H9 (cell line): ENCODE measurements around the gene TLL2. TPM values are rescaled to one million over a fixed set of nuclear protein-coding genes. Genes with fewer than 3 reads are reported as not detected.

Experiments used
- DNase-seq: peaks from one replicate; pipeline ENCODE4 v3.0.0-alpha.2; 2017
- H2AFZ ChIP-seq: one replicate; pipeline ENCODE4 v1.6.1; 2013; ENCODE audit warnings: mild to moderate bottlenecking, low read length, control low read depth, moderate library complexity
- H2AK5ac ChIP-seq: 2 replicates; pipeline ENCODE4 v1.6.1; 2013; ENCODE audit warnings: low read length, control low read depth, mixed read lengths; ENCODE audit not compliant: insufficient read length
- H2BK120ac ChIP-seq: one replicate; pipeline ENCODE4 v1.6.1; 2013; ENCODE audit warnings: low read depth, mild to moderate bottlenecking, low read length, control low read depth, inconsistent platforms; ENCODE audit not compliant: poor library complexity, severe bottlenecking
- H2BK12ac ChIP-seq: 2 replicates; pipeline ENCODE4 v1.6.1; 2013; ENCODE audit warnings: low read length, control low read depth, mixed read lengths, low read depth; ENCODE audit not compliant: insufficient read length
- H2BK15ac ChIP-seq: 2 replicates; pipeline ENCODE4 v1.6.1; 2013; ENCODE audit warnings: low read depth, low read length, control low read depth
- H2BK20ac ChIP-seq: one replicate; pipeline ENCODE4 v1.6.1; 2013; ENCODE audit warnings: low read depth, mild to moderate bottlenecking, low read length, control low read depth, inconsistent platforms; ENCODE audit not compliant: poor library complexity, severe bottlenecking
- H2BK5ac ChIP-seq: 2 replicates; pipeline ENCODE4 v1.6.1; 2013; ENCODE audit warnings: low read length, control low read depth, mixed read lengths; ENCODE audit not compliant: insufficient read length
- H3K14ac ChIP-seq: 2 replicates; pipeline ENCODE4 v1.6.1; 2013; ENCODE audit warnings: low read length, control low read depth; ENCODE audit not compliant: insufficient read depth
- H3K18ac ChIP-seq: 2 replicates; pipeline ENCODE4 v1.6.1; 2013; ENCODE audit warnings: low read depth, mild to moderate bottlenecking, mixed read lengths, low read length, control low read depth; ENCODE audit not compliant: insufficient read length
- H3K23ac ChIP-seq: 2 replicates; pipeline ENCODE4 v1.6.1; 2013; ENCODE audit warnings: low read length, control low read depth, mixed read lengths, low read depth; ENCODE audit not compliant: insufficient read length
- H3K23me2 ChIP-seq: 2 replicates; pipeline ENCODE4 v1.6.1; 2013; ENCODE audit warnings: low read depth, mild to moderate bottlenecking, mixed read lengths, low read length, control low read depth; ENCODE audit not compliant: insufficient read length, poor library complexity, severe bottlenecking
- H3K27ac ChIP-seq: 2 replicates; pipeline ENCODE4 v1.5.1; 2013; ENCODE audit warnings: low read length, control low read depth, mixed read lengths, low read depth; ENCODE audit not compliant: insufficient read length
- H3K27me3 ChIP-seq: 2 replicates; pipeline ENCODE4 v1.6.1; 2013; ENCODE audit warnings: low read length, control low read depth, inconsistent platforms; ENCODE audit not compliant: insufficient read depth
- H3K4ac ChIP-seq: 2 replicates; pipeline ENCODE4 v1.6.1; 2013; ENCODE audit warnings: low read depth, mild to moderate bottlenecking, control low read depth, inconsistent platforms, low read length, moderate library complexity
- H3K4me1 ChIP-seq: 2 replicates; pipeline ENCODE4 v1.6.1; 2013; ENCODE audit warnings: low read length, control low read depth, inconsistent platforms; ENCODE audit not compliant: insufficient read depth
- H3K4me2 ChIP-seq: 2 replicates; pipeline ENCODE4 v1.6.1; 2013; ENCODE audit warnings: low read length, control low read depth, mixed read lengths; ENCODE audit not compliant: insufficient read length, insufficient read depth
- H3K56ac ChIP-seq: 2 replicates; pipeline ENCODE4 v1.6.1; 2013; ENCODE audit warnings: low read depth, mild to moderate bottlenecking, mixed read lengths, low read length, control low read depth; ENCODE audit not compliant: insufficient read length
- H3K79me1 ChIP-seq: 2 replicates; pipeline ENCODE4 v1.6.1; 2013; ENCODE audit warnings: low read depth, mild to moderate bottlenecking, moderate library complexity, low read length, control low read depth, inconsistent platforms; ENCODE audit not compliant: insufficient read depth, poor library complexity, severe bottlenecking
- H3K79me2 ChIP-seq: 2 replicates; pipeline ENCODE4 v1.6.1; 2013; ENCODE audit warnings: low read length, control low read depth, inconsistent platforms; ENCODE audit not compliant: insufficient read depth
- H3K9ac ChIP-seq: 2 replicates; pipeline ENCODE4 v1.6.1; 2013; ENCODE audit warnings: low read length, control low read depth, mixed read lengths; ENCODE audit not compliant: insufficient read length; ENCODE audit errors: extremely low read depth
- H3K9me3 ChIP-seq: one replicate; pipeline ENCODE4 v1.6.1; 2013; ENCODE audit warnings: low read depth, low read length, inconsistent platforms; ENCODE audit not compliant: control insufficient read depth
- H3T11ph ChIP-seq: one replicate; pipeline ENCODE4 v1.6.1; 2013; ENCODE audit warnings: mild to moderate bottlenecking, low read length, control low read depth, inconsistent platforms
- H4K20me1 ChIP-seq: one replicate; pipeline ENCODE4 v1.6.1; 2013; ENCODE audit not compliant: control insufficient read depth, insufficient read length, insufficient read depth
- H4K5ac ChIP-seq: 2 replicates; pipeline ENCODE4 v1.6.1; 2013; ENCODE audit warnings: low read depth, mild to moderate bottlenecking, mixed read lengths, low read length, control low read depth; ENCODE audit not compliant: insufficient read length
- H4K8ac ChIP-seq: replicated peaks from 2 replicates; pipeline ENCODE4 v1.6.1; 2013; ENCODE audit warnings: low read length, control low read depth, mixed read lengths, low read depth; ENCODE audit not compliant: insufficient read length
- H4K91ac ChIP-seq: 2 replicates; pipeline ENCODE4 v1.6.1; 2013; ENCODE audit warnings: low read depth, mild to moderate bottlenecking, moderate library complexity, mixed read lengths, low read length, control low read depth; ENCODE audit not compliant: insufficient read length
- H3K27ac Mint-ChIP-seq, 3 experiments: 2 replicates in 2 of 3; 3 replicates in 1 of 3; pipeline ENCODE4 v1.8.0; 2020 to 2021; ENCODE audit warnings: mixed read lengths in 3 of 3, mild to moderate bottlenecking in 1 of 3, moderate library complexity in 1 of 3
- H3K27me3 Mint-ChIP-seq: 2 replicates; pipeline ENCODE4 v1.8.0; 2021; ENCODE audit warnings: low read depth, mild to moderate bottlenecking, moderate library complexity, mixed read lengths
- H3K36me3 Mint-ChIP-seq, 3 experiments: 2 replicates in 2 of 3; 3 replicates in 1 of 3; pipeline ENCODE4 v1.8.0; 2020 to 2021; ENCODE audit warnings: low read depth in 3 of 3, mixed read lengths in 3 of 3; ENCODE audit not compliant: insufficient read depth in 1 of 3
- H3K4me1 Mint-ChIP-seq, 2 experiments: 2 replicates each; pipeline ENCODE4 v1.8.0; 2020; ENCODE audit warnings: mixed read lengths in 2 of 2
- H3K4me3 Mint-ChIP-seq, 2 experiments: 2 replicates in 1 of 2; 3 replicates in 1 of 2; pipeline ENCODE4 v1.8.0; 2020 to 2021; ENCODE audit warnings: mild to moderate bottlenecking in 2 of 2, mixed read lengths in 2 of 2, moderate library complexity in 1 of 2
- H3K9me3 Mint-ChIP-seq, 2 experiments: 2 replicates in 1 of 2; 3 replicates in 1 of 2; pipeline ENCODE4 v1.8.0; 2020; ENCODE audit warnings: mild to moderate bottlenecking in 2 of 2, mixed read lengths in 2 of 2, moderate library complexity in 1 of 2
- WGBS: extraction: QIAGEN DNeasy Blood & Tissue Kit; methylation state at CpG from one replicate; pipeline ENCODE4 v1.1.7; 2013; ENCODE audit warnings: missing lambda C conversion rate, low lambda C conversion rate, mixed read lengths; ENCODE audit not compliant: insufficient read length; ENCODE audit errors: extremely low coverage; 5-methylcytosine and 5-hydroxymethylcytosine counted together
- total RNA-seq: library from RNA; stranded (reverse); gene quantifications from 2 replicates; pipeline ENCODE4 v1.2.1, GENCODE V29; 2021
- TF ChIP-seq, protein P1 (sequence below): fragments of 200-600 bp; sonication (generic); conservative IDR thresholded peaks from 3 replicates; pipeline ENCODE4 v1.8.0; 2021; ENCODE audit warnings: antibody characterized with exemption, mild to moderate bottlenecking

TLL2 gene
- total RNA-seq, 1 experiment from 2014 or later, result 1.4 TPM

DNA sequence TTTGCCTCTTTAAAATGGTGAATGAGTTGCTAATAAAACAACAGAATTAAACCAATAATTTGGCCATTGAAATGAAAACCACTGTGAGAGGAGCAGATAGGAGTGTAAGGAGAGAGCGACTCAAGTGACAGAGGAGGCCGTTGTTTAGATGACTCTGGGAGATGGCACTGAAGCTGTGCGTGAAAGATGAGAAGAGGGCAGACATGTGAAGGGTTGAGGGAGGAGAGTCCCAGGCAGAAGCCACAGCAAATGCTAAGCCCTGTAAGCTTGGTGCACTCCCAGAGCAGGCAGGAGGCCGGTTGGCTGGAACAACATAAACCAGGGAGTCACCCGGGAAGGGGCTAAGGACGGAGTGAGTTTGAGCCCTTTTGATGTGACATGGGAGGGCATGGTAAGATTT, 154.1 kb downstream of the TLL2 start:
- Histone ChIP-seq H3K23me2 (no peaks in the 10 kb centered on the region), H3K14ac (no peak overlapping the region), H2BK5ac (no peak overlapping the region), H4K5ac (no peak overlapping the region), H2BK12ac (no peak overlapping the region), H3K4me1 (no peaks in the 10 kb centered on the region), H3T11ph (no peak overlapping the region), H4K20me1 (no peaks in the 10 kb centered on the region), H2BK120ac (no peak overlapping the region), H4K8ac (no peak overlapping the region), H3K79me1 (no peaks in the 10 kb centered on the region), H3K18ac (no peak overlapping the region), H4K91ac (no peak overlapping the region), H3K27me3 (no peaks in the 10 kb centered on the region; the same call in 1 of the 2 replicates), H2BK15ac (no peak overlapping the region), H3K4ac (no peak overlapping the region), H3K9ac (no peak overlapping the region), H2AFZ (no peak overlapping the region), H3K56ac (no peak overlapping the region), H3K9me3 (no peaks in the 10 kb centered on the region), H2BK20ac (no peak overlapping the region), H3K79me2 (no peaks in the 10 kb centered on the region), H3K4me2 (no peak overlapping the region), H3K27ac (no peak overlapping the region), H3K23ac (no peak overlapping the region), H2AK5ac (no peak overlapping the region)
- Mint-ChIP-seq H3K9me3 (no peaks in the 10 kb centered on the region), H3K36me3 (no peaks in the 10 kb centered on the region), H3K27me3 (peaks cover 8% of the 10 kb centered on the region), H3K4me3 (no peak overlapping the region), H3K27ac (no peak overlapping the region), H3K4me1 (peaks cover 0 to 3% of the 10 kb centered on the region in 2 experiments; a peak in 2 of 4 replicates)
- DNase-seq, result no peak
- TF ChIP-seq, protein P1, sequence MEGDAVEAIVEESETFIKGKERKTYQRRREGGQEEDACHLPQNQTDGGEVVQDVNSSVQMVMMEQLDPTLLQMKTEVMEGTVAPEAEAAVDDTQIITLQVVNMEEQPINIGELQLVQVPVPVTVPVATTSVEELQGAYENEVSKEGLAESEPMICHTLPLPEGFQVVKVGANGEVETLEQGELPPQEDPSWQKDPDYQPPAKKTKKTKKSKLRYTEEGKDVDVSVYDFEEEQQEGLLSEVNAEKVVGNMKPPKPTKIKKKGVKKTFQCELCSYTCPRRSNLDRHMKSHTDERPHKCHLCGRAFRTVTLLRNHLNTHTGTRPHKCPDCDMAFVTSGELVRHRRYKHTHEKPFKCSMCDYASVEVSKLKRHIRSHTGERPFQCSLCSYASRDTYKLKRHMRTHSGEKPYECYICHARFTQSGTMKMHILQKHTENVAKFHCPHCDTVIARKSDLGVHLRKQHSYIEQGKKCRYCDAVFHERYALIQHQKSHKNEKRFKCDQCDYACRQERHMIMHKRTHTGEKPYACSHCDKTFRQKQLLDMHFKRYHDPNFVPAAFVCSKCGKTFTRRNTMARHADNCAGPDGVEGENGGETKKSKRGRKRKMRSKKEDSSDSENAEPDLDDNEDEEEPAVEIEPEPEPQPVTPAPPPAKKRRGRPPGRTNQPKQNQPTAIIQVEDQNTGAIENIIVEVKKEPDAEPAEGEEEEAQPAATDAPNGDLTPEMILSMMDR, result no peak
- no CpG with 5 or more reads among the region's 6 CpGs for WGBS
